IMR-90 (cell line): ENCODE results near the gene SLC6A2. TPM values are rescaled to one million over a fixed set of nuclear protein-coding genes. Genes with fewer than 3 reads are reported as not detected.

ENCODE experiments used
- ATAC-seq: fragments of 200-7000 bp; cut with Tn5 transposase; 2 replicates; pipeline ENCODE4 v1.9.1; 2020; ENCODE audit warnings: low read depth, mild to moderate bottlenecking, moderate library complexity
- BruUV-seq: library from RNA; stranded (reverse); fragments of 400-500 nt; replicated peaks from 2 replicates; lab custom pipeline; 2021; lab: Mats Ljungman, UMichigan
- CTCF ChIA-PET: fragments of 300-600 bp; formaldehyde crosslinking; extraction: SDS; loops from one replicate; lab custom pipeline; 2021; ENCODE audit warnings: antibody characterized with exemption; lab: Yijun Ruan, JAX
- POLR2A ChIA-PET: fragments of 300-600 bp; sonication (Branson Sonifier 250); formaldehyde crosslinking; loops from one replicate; lab custom pipeline; 2022; ENCODE audit warnings: antibody characterized with exemption; ENCODE audit not compliant: unreplicated experiment; lab: Charles Lee
- DNase-seq: peaks from one replicate; pipeline ENCODE4 v3.0.0; 2013
- H2AFZ ChIP-seq: replicated peaks from 2 replicates; pipeline ENCODE3; 2013; ENCODE audit warnings: low read length, mild to moderate bottlenecking; ENCODE audit not compliant: poor library complexity
- H2AK5ac ChIP-seq: 2 replicates; pipeline ENCODE4 v1.6.1; 2013; ENCODE audit warnings: low read depth, low read length, inconsistent platforms
- H2AK9ac ChIP-seq: replicated peaks from 2 replicates; pipeline ENCODE3; 2013; ENCODE audit warnings: mild to moderate bottlenecking, low read depth, low read length, moderate library complexity; ENCODE audit not compliant: poor library complexity
- H2BK120ac ChIP-seq: 2 replicates; pipeline ENCODE4 v1.6.1; 2013; ENCODE audit warnings: low read depth, low read length, inconsistent platforms
- H2BK15ac ChIP-seq: 3 replicates; pipeline ENCODE4 v1.6.1; 2013; ENCODE audit warnings: low read depth, low read length, inconsistent platforms
- H2BK20ac ChIP-seq: 2 replicates; pipeline ENCODE4 v1.6.1; 2013; ENCODE audit warnings: low read depth, mild to moderate bottlenecking, inconsistent platforms, low read length, moderate library complexity
- H2BK5ac ChIP-seq: 2 replicates; pipeline ENCODE4 v1.6.1; 2013; ENCODE audit warnings: mild to moderate bottlenecking, low read depth, low read length, inconsistent platforms; ENCODE audit not compliant: poor library complexity, severe bottlenecking
- H3K14ac ChIP-seq: replicated peaks from 2 replicates; pipeline ENCODE4 v1.6.1; 2013; ENCODE audit warnings: low read depth, low read length, inconsistent platforms
- H3K18ac ChIP-seq: 2 replicates; pipeline ENCODE4 v1.6.1; 2013; ENCODE audit warnings: low read depth, low read length, control low read depth
- H3K23ac ChIP-seq: 2 replicates; pipeline ENCODE4 v1.6.1; 2013; ENCODE audit warnings: low read depth, low read length, inconsistent platforms
- H3K27ac ChIP-seq: 2 replicates; pipeline ENCODE4 v1.5.1; 2013; ENCODE audit warnings: mild to moderate bottlenecking, control low read depth, low read length; ENCODE audit not compliant: insufficient read depth
- H3K27me3 ChIP-seq: 2 replicates; pipeline ENCODE4 v1.6.1; 2013; ENCODE audit warnings: low read length; ENCODE audit not compliant: control insufficient read depth, insufficient read depth
- H3K36me3 ChIP-seq: 2 replicates; pipeline ENCODE4 v1.6.1; 2013; ENCODE audit warnings: low read length, mixed read lengths; ENCODE audit not compliant: control insufficient read depth, insufficient read depth
- H3K4ac ChIP-seq: 2 replicates; pipeline ENCODE4 v1.6.1; 2013; ENCODE audit warnings: low read depth, low read length, inconsistent platforms
- H3K4me1 ChIP-seq: 2 replicates; pipeline ENCODE4 v1.6.1; 2013; ENCODE audit warnings: low read length, mixed read lengths; ENCODE audit not compliant: control insufficient read depth, insufficient read depth
- H3K4me2 ChIP-seq: 2 replicates; pipeline ENCODE4 v1.6.1; 2013; ENCODE audit warnings: low read depth, mild to moderate bottlenecking, control low read depth, low read length, moderate library complexity
- H3K4me3 ChIP-seq: 2 replicates; pipeline ENCODE4 v1.5.1; 2013; ENCODE audit warnings: low read depth, mild to moderate bottlenecking, control low read depth, low read length, moderate library complexity; ENCODE audit not compliant: insufficient read depth
- H3K56ac ChIP-seq: 2 replicates; pipeline ENCODE4 v1.6.1; 2013; ENCODE audit warnings: low read length, inconsistent platforms; ENCODE audit not compliant: insufficient read depth; ENCODE audit errors: extremely low read depth
- H3K79me1 ChIP-seq, 2 experiments: 2 replicates each; pipeline ENCODE4 v1.6.1; 2013; ENCODE audit warnings: low read length in 2 of 2, inconsistent platforms in 1 of 2, low read depth in 1 of 2
- H3K9ac ChIP-seq: 2 replicates; pipeline ENCODE4 v1.6.1; 2013; ENCODE audit warnings: low read depth, low read length, control low read depth
- H3K9me1 ChIP-seq: 2 replicates; pipeline ENCODE4 v1.6.1; 2013; ENCODE audit warnings: low read length, inconsistent platforms; ENCODE audit not compliant: insufficient read depth
- H3K9me3 ChIP-seq: 2 replicates; pipeline ENCODE4 v1.6.1; 2013; ENCODE audit warnings: low read length; ENCODE audit not compliant: control insufficient read depth, insufficient read depth
- H4K20me1 ChIP-seq: 2 replicates; pipeline ENCODE4 v1.6.1; 2013; ENCODE audit warnings: low read length, inconsistent platforms; ENCODE audit not compliant: insufficient read depth
- H4K5ac ChIP-seq: 2 replicates; pipeline ENCODE4 v1.6.1; 2013; ENCODE audit warnings: mild to moderate bottlenecking, low read depth, low read length, control low read depth
- H4K8ac ChIP-seq, 2 experiments: 2 replicates each; pipeline ENCODE4 v1.6.1; 2013; ENCODE audit warnings: low read depth in 2 of 2, low read length in 2 of 2, control low read depth in 1 of 2, inconsistent platforms in 1 of 2
- H4K91ac ChIP-seq: 2 replicates; pipeline ENCODE4 v1.6.1; 2013; ENCODE audit warnings: low read depth, low read length, inconsistent platforms; ENCODE audit not compliant: insufficient read depth
- BHLHE40 ChIP-seq: fragments of 150-350 bp; IDR thresholded peaks from 2 replicates; pipeline ENCODE4 v1.6.1; 2016; ENCODE audit warnings: mild to moderate bottlenecking, low read depth, low read length
- CEBPB ChIP-seq: IDR thresholded peaks from 2 replicates; pipeline ENCODE4 v1.6.1; 2012; ENCODE audit warnings: low read depth, low read length, improper control_type of control experiment
- CHD1 ChIP-seq: IDR thresholded peaks from 2 replicates; pipeline ENCODE4 v1.6.1; 2012; ENCODE audit warnings: low read depth, low read length, improper control_type of control experiment
- ELK1 ChIP-seq: fragments of 150-350 bp; IDR thresholded peaks from 2 replicates; pipeline ENCODE4 v1.6.1; 2016; ENCODE audit warnings: low read depth, mild to moderate bottlenecking, low read length, moderate library complexity, borderline replicate concordance
- FOS ChIP-seq: fragments of 150-350 bp; IDR thresholded peaks from 2 replicates; pipeline ENCODE4 v1.6.1; 2016; ENCODE audit warnings: low read depth, low read length
- MAFK ChIP-seq: IDR thresholded peaks from 2 replicates; pipeline ENCODE4 v1.6.1; 2012; ENCODE audit warnings: low read depth, low read length, improper control_type of control experiment
- MAZ ChIP-seq: IDR thresholded peaks from 2 replicates; pipeline ENCODE4 v1.6.1; 2012; ENCODE audit warnings: low read depth, mild to moderate bottlenecking, low read length, improper control_type of control experiment, moderate library complexity, borderline replicate concordance
- MXI1 ChIP-seq: IDR thresholded peaks from 2 replicates; pipeline ENCODE4 v1.6.1; 2012; ENCODE audit warnings: low read depth, mild to moderate bottlenecking, low read length, moderate library complexity, borderline replicate concordance
- NFE2L2 ChIP-seq: fragments of 150-350 bp; IDR thresholded peaks from 2 replicates; pipeline ENCODE4 v1.6.1; 2016; ENCODE audit warnings: low read depth, mild to moderate bottlenecking, low read length
- POLR2A ChIP-seq: IDR thresholded peaks from 2 replicates; pipeline ENCODE4 v1.6.1; 2012; ENCODE audit warnings: mild to moderate bottlenecking, low read depth, low read length
- RCOR1 ChIP-seq: IDR thresholded peaks from 2 replicates; pipeline ENCODE4 v1.6.1; 2012; ENCODE audit warnings: mild to moderate bottlenecking, low read length, improper control_type of control experiment; ENCODE audit not compliant: insufficient replicate concordance
- RFX5 ChIP-seq: IDR thresholded peaks from 2 replicates; pipeline ENCODE4 v1.8.0; 2012; ENCODE audit warnings: low read depth, mild to moderate bottlenecking, low read length, moderate library complexity
- SMC3 ChIP-seq: fragments of 150-350 bp; IDR thresholded peaks from 2 replicates; pipeline ENCODE4 v1.6.1; 2016; ENCODE audit warnings: low read depth, mild to moderate bottlenecking, antibody characterized with exemption, low read length, moderate library complexity
- USF2 ChIP-seq: fragments of 150-350 bp; IDR thresholded peaks from 2 replicates; pipeline ENCODE4 v1.6.1; 2017; ENCODE audit warnings: mild to moderate bottlenecking, antibody characterized with exemption, low read length, low read depth
- WGBS, 2 experiments: methylation state at CpG; one replicate each; pipeline versions ENCODE4 v1.1.5 to v1.1.7; 2013; ENCODE audit warnings: missing lambda C conversion rate in 2 of 2; ENCODE audit not compliant: insufficient read length in 1 of 2; ENCODE audit errors: extremely low coverage in 2 of 2; 5-methylcytosine and 5-hydroxymethylcytosine counted together
- dilution Hi-C: fragments of 300-500 bp; cut with HindIII; formaldehyde crosslinking; loops from one replicate; pipeline ENCODE4 v1.14.3; 2018; ENCODE audit warnings: low sequenced_read_pairs; ENCODE audit not compliant: unreplicated experiment
- in situ Hi-C: fragments of 300-500 bp; cut with MboI; formaldehyde crosslinking; loops from 3 replicates; pipeline ENCODE4 v1.14.3; 2019; ENCODE audit warnings: low sequenced_read_pairs, inconsistent platforms, mixed read lengths
- intact Hi-C: fragments of 100-400 bp; cut with micrococcal nuclease; formaldehyde crosslinking; loops from 2 replicates; pipeline ENCODE4 v1.10.0; 2022
- polyA plus RNA-seq, 3 experiments: library from polyadenylated mRNA; depleted of rRNA; stranded (reverse); fragments of >200 nt; gene quantifications; 2 replicates each; pipeline ENCODE4 v1.2.3, GENCODE V29; 2012; ENCODE audit warnings: low replicate concordance in 1 of 3
- total RNA-seq: library from RNA; depleted of rRNA; stranded (reverse); fragments of >200 nt; gene quantifications from 2 replicates; pipeline ENCODE4 v1.2.3, GENCODE V29; 2012

Gene SLC6A2
- total and polyA plus RNA-seq, 2 of the 4 experiments (the other 2 are of a cell fraction), result not detected

- ChIA-PET POLR2A (no interaction called here), CTCF (no interaction called here)
- H2BK20ac ChIP-seq, result no peak overlapping the region
- no peak overlapping the region for H3K14ac ChIP-seq
- H3K4ac ChIP-seq, result no peak overlapping the region
- intact Hi-C loops, result no loop called here
- H2BK15ac ChIP-seq, result no peak overlapping the region
- H3K9me3 ChIP-seq, result no peaks in the 10 kb centered on the region
- H3K79me1 ChIP-seq, result no peaks in the 10 kb centered on the region
- ATAC-seq (no peak), DNase-seq (no peak)
- H3K4me3 ChIP-seq, result no peak overlapping the region
- WGBS, 2 experiments, result no CpG with 5 or more reads among the region's 3 CpGs
- in situ Hi-C loops, result no loop called here
- no peak overlapping the region for H4K5ac ChIP-seq
- H2BK5ac ChIP-seq, result no peak overlapping the region
- H3K4me1 ChIP-seq, result no peaks in the 10 kb centered on the region
- H2BK120ac ChIP-seq, result no peak overlapping the region
- H2AK9ac ChIP-seq, result no peak overlapping the region
- no TSS peak for BruUV-seq
- no peak overlapping the region for H3K27ac ChIP-seq
- H2AK5ac ChIP-seq, result no peak overlapping the region
- no peaks in the 10 kb centered on the region for H3K9me1 ChIP-seq
- no peak overlapping the region for H3K9ac ChIP-seq
- H3K27me3 ChIP-seq, result peaks cover 12% of the 10 kb centered on the region
- H4K20me1 ChIP-seq, result no peaks in the 10 kb centered on the region
- no peak overlapping the region for H4K8ac ChIP-seq
- no peak overlapping the region for H3K56ac ChIP-seq
- no peak overlapping the region for H3K18ac ChIP-seq
- H3K23ac ChIP-seq, result no peak overlapping the region
- no peak overlapping the region for H2AFZ ChIP-seq
- dilution Hi-C loops, result no loop called here
- H4K91ac ChIP-seq, result no peak overlapping the region
- no peak overlapping the region for H3K4me2 ChIP-seq
- no peak for TF ChIP-seq BHLHE40
- TF ChIP-seq USF2, result no peak
- TF ChIP-seq RFX5, result no peak
- no peak for TF ChIP-seq SMC3
- no peak for TF ChIP-seq POLR2A
- TF ChIP-seq RCOR1, result no peak
- no peak for TF ChIP-seq NFE2L2
- no peak for TF ChIP-seq MXI1
- TF ChIP-seq CHD1, result no peak
- TF ChIP-seq MAZ, result no peak
- TF ChIP-seq FOS, result no peak
- TF ChIP-seq CEBPB, result no peak
- no peak for TF ChIP-seq ELK1
- no peak for TF ChIP-seq MAFK
- no peaks in the 10 kb centered on the region for H3K36me3 ChIP-seq
These were observed 29.9 kb upstream of the SLC6A2 start for GRCh38 chr16:55625843-55626242.
